Measurements from ENCODE around the gene FAIM. TPM values are rescaled to one million over a fixed set of nuclear protein-coding genes. Genes with fewer than 3 reads are reported as not detected.

The FAIM gene
- polyA plus RNA-seq, 3 donors = 0.96 to 3.7 (median 3.6) TPM

- peaks cover 0 to 2% (median 0%) of the 10 kb centered on the region in 7 donors for H3K9me3 Mint-ChIP-seq
- Histone ChIP-seq H3K27ac (ENCODE audit: low read depth in 1 of 2, low read length in 2 of 2) (no peak overlapping the region), H3K9me3 (replicated peaks in 1 of 2; ENCODE audit: control insufficient read depth in 1 of 2, insufficient read depth in 1 of 2, low read length in 2 of 2) (no peaks in the 10 kb centered on the region), H3K4me2 (replicated peaks; ENCODE audit: extremely low read depth, low read length, poor library complexity, severe bottlenecking) (no peak overlapping the region), H3K27me3 (ENCODE audit: control insufficient read depth in 2 of 2, insufficient read depth in 2 of 2, low read length in 2 of 2) (no peaks in the 10 kb centered on the region), H3K9ac (ENCODE audit: insufficient read depth, low read length, poor library complexity, severe bottlenecking) (no peak overlapping the region), H3K36me3 (replicated peaks in 1 of 2; ENCODE audit: control insufficient read depth in 1 of 2, insufficient read depth in 2 of 2, low read length in 2 of 2) (no peaks in the 10 kb centered on the region), H3K79me2 (ENCODE audit: insufficient read depth, low read length) (no peaks in the 10 kb centered on the region), H2AFZ (ENCODE audit: insufficient read depth, low read depth, low read length, poor library complexity, severe bottlenecking) (no peak overlapping the region), H3K4me3 (replicated peaks in 1 of 3; ENCODE audit: low read depth in 2 of 3, low read length in 3 of 3) (no peak overlapping the region), H4K20me1 (ENCODE audit: insufficient read depth, low read length) (no peaks in the 10 kb centered on the region), H3K4me1 (ENCODE audit: control insufficient read depth in 1 of 2, insufficient read depth in 2 of 2, low read length in 2 of 2) (peaks cover under 1 to 1% of the 10 kb centered on the region in 2 donors)
- TF ChIP-seq, protein P1, sequence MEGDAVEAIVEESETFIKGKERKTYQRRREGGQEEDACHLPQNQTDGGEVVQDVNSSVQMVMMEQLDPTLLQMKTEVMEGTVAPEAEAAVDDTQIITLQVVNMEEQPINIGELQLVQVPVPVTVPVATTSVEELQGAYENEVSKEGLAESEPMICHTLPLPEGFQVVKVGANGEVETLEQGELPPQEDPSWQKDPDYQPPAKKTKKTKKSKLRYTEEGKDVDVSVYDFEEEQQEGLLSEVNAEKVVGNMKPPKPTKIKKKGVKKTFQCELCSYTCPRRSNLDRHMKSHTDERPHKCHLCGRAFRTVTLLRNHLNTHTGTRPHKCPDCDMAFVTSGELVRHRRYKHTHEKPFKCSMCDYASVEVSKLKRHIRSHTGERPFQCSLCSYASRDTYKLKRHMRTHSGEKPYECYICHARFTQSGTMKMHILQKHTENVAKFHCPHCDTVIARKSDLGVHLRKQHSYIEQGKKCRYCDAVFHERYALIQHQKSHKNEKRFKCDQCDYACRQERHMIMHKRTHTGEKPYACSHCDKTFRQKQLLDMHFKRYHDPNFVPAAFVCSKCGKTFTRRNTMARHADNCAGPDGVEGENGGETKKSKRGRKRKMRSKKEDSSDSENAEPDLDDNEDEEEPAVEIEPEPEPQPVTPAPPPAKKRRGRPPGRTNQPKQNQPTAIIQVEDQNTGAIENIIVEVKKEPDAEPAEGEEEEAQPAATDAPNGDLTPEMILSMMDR (IDR thresholded peaks at IDR 0.05) = no peak
- no peak overlapping the region for H3K4me3 Mint-ChIP-seq
- peaks cover 0 to 1% of the 10 kb centered on the region in 2 donors for H3K36me3 Mint-ChIP-seq
- no peak overlapping the region for H3K27ac Mint-ChIP-seq
- peaks cover 0 to 7% (median 4%) of the 10 kb centered on the region in 3 donors for H3K27me3 Mint-ChIP-seq (ENCODE audit: low read depth in 3 of 3)
- H3K4me1 Mint-ChIP-seq = peaks cover 6% of the 10 kb centered on the region
- WGBS (ENCODE audit: insufficient coverage) = no CpG with 5 or more reads among the region's 5 CpGs
- DNase-seq = no peak
- intact Hi-C loops (cut with micrococcal nuclease) = no loop called here
Observed at GRCh38 chr3:138588445-138588844, 20.1 kb upstream of the FAIM start.

GRCh38 chr3:138591392-138591791, 17.2 kb upstream of the FAIM start:
- no peak overlapping the region for H3K4me3 ChIP-seq (replicated peaks in 1 of 3; ENCODE audit: low read depth in 2 of 3, low read length in 3 of 3)
- TF ChIP-seq, protein P1 (IDR thresholded peaks at IDR 0.05) = no peak
- Mint-ChIP-seq H3K4me1 (peaks cover 14% of the 10 kb centered on the region), H3K27me3 (ENCODE audit: low read depth in 3 of 3) (peaks cover 0 to 14% (median 6%) of the 10 kb centered on the region in 3 donors), H3K4me3 (no peak overlapping the region), H3K27ac (no peak overlapping the region), H3K36me3 (peaks cover 0 to 1% of the 10 kb centered on the region in 2 donors), H3K9me3 (peaks cover 0 to 2% (median 0%) of the 10 kb centered on the region in 7 donors)
- no peak overlapping the region for H3K27ac ChIP-seq (ENCODE audit: low read depth in 1 of 2, low read length in 2 of 2)
- H3K9ac ChIP-seq (ENCODE audit: insufficient read depth, low read length, poor library complexity, severe bottlenecking) = no peak overlapping the region
- WGBS (ENCODE audit: insufficient coverage) = no CpG with 5 or more reads among the region's 1 CpG
- H3K36me3 ChIP-seq (replicated peaks in 1 of 2; ENCODE audit: control insufficient read depth in 1 of 2, insufficient read depth in 2 of 2, low read length in 2 of 2) = no peaks in the 10 kb centered on the region
- intact Hi-C loops (cut with micrococcal nuclease) = loop anchor here (5.0 to 10.0 kb wide), 2 partner anchors 103 to 326 kb away; no protein-coding TSS in a partner anchor
- H2AFZ ChIP-seq (ENCODE audit: insufficient read depth, low read depth, low read length, poor library complexity, severe bottlenecking) = no peak overlapping the region
- H3K9me3 ChIP-seq (replicated peaks in 1 of 2; ENCODE audit: control insufficient read depth in 1 of 2, insufficient read depth in 1 of 2, low read length in 2 of 2) = no peaks in the 10 kb centered on the region
- H3K4me2 ChIP-seq (replicated peaks; ENCODE audit: extremely low read depth, low read length, poor library complexity, severe bottlenecking) = no peak overlapping the region
- peaks cover 0 to 5% of the 10 kb centered on the region in 2 donors for H3K27me3 ChIP-seq (ENCODE audit: control insufficient read depth in 2 of 2, insufficient read depth in 2 of 2, low read length in 2 of 2)
- H4K20me1 ChIP-seq (ENCODE audit: insufficient read depth, low read length) = no peaks in the 10 kb centered on the region
- no peaks in the 10 kb centered on the region for H3K79me2 ChIP-seq (ENCODE audit: insufficient read depth, low read length)
- H3K4me1 ChIP-seq (ENCODE audit: control insufficient read depth in 1 of 2, insufficient read depth in 2 of 2, low read length in 2 of 2) = peaks cover 12 to 19% of the 10 kb centered on the region in 2 donors
- no peak for DNase-seq
